Epidermal melanocyte (primary cell): ENCODE data around the gene MPV17.
"Not testable (repeated sequence)": the region's sequence is repeated elsewhere in the genome, so short reads cannot be mapped to it uniquely, and the experiment has no call there.

Experiments
- DNase-seq: peaks from one replicate; pipeline ENCODE4 v3.0.0; 2011; ENCODE audit warnings: low spot score; ENCODE audit not compliant: insufficient read length

MPV17 gene

GRCh38 chr2:27322766-27323595 lies at the start of gene MPV17:
Gene MPV17 (minus strand): TSS chr2:27323097. CDS start chr2:27322517, 580 bp downstream.
- DNase-seq, result peak; percentile 99

GRCh38 chr2:27370816-27371620 lies 48.1 kb upstream of the MPV17 start:
- no peak for DNase-seq

GRCh38 chr2:27370026-27370815 lies 47.3 kb upstream of the MPV17 start, which contains the start of the genes EIF2B4 and SNX17:
Gene EIF2B4 (minus strand): TSS chr2:27370338. CDS start chr2:27370314, 24 bp downstream.
Gene SNX17 (plus strand): TSS chr2:27370616. CDS start chr2:27370744, 128 bp downstream.
- DNase-seq, result peak; percentile 90

- peak; percentile 88 for DNase-seq
Observed at GRCh38 chr2:27369471-27370025, 46.7 kb upstream of the MPV17 start.

GRCh38 chr2:27363933-27364332 lies 41.0 kb upstream of the MPV17 start:
- DNase-seq, result no peak

- DNase-seq, result no peak
Observed at GRCh38 chr2:27362678-27363420, 40.0 kb upstream of the MPV17 start.

- peak; percentile 89 for DNase-seq
Observed at GRCh38 chr2:27356382-27357181, 33.7 kb upstream of the MPV17 start, which contains the start of gene GTF3C2. Gene GTF3C2 (minus strand): TSS chr2:27356764. CDS start chr2:27343554, 13,210 bp downstream.

GRCh38 chr2:27356056-27356381 lies 33.1 kb upstream of the MPV17 start:
- no peak for DNase-seq

- DNase-seq, result no peak
Observed at GRCh38 chr2:27354597-27354927, 31.7 kb upstream of the MPV17 start.

GRCh38 chr2:27353762-27354596 lies 31.1 kb upstream of the MPV17 start:
- DNase-seq, result no peak

GRCh38 chr2:27353386-27353761 lies 30.5 kb upstream of the MPV17 start:
- not testable (repeated sequence) for DNase-seq

- DNase-seq, result no peak
Observed at GRCh38 chr2:27351802-27352598, 29.1 kb upstream of the MPV17 start.

GRCh38 chr2:27350106-27350693 lies 27.3 kb upstream of the MPV17 start:
- no peak for DNase-seq

GRCh38 chr2:27347641-27348040 lies 24.7 kb upstream of the MPV17 start:
- no peak for DNase-seq

GRCh38 chr2:27336173-27336572 lies 13.3 kb upstream of the MPV17 start:
- no peak for DNase-seq

GRCh38 chr2:27335311-27335710 lies 12.4 kb upstream of the MPV17 start:
- no peak for DNase-seq

- DNase-seq, result no peak
Observed at GRCh38 chr2:27324720-27325119, 1.8 kb upstream of the MPV17 start.
